Trophoblast cell (in vitro differentiated cells and primary cell): ENCODE results near the gene CNNM2.

Experiments used
- DNase-seq, 2 donors: peaks; one replicate each; pipeline ENCODE4 v3.0.0-alpha.2; 2016
- H2AFZ ChIP-seq: 2 replicates; pipeline ENCODE4 v1.6.1; 2013; ENCODE audit warnings: low read length, moderate library complexity, mild to moderate bottlenecking; ENCODE audit not compliant: insufficient read depth, poor library complexity
- H2AK5ac ChIP-seq: 2 replicates; pipeline ENCODE4 v1.6.1; 2013; ENCODE audit warnings: mild to moderate bottlenecking, low read length
- H2BK120ac ChIP-seq: 2 replicates; pipeline ENCODE4 v1.6.1; 2013; ENCODE audit warnings: low read length, mild to moderate bottlenecking, moderate library complexity; ENCODE audit not compliant: insufficient read depth, poor library complexity
- H2BK12ac ChIP-seq: 2 replicates; pipeline ENCODE4 v1.6.1; 2013; ENCODE audit warnings: mild to moderate bottlenecking, low read length, moderate library complexity
- H2BK5ac ChIP-seq: 2 replicates; pipeline ENCODE4 v1.6.1; 2013; ENCODE audit warnings: low read length, low read depth, moderate library complexity, mild to moderate bottlenecking; ENCODE audit not compliant: poor library complexity
- H3K14ac ChIP-seq: 2 replicates; pipeline ENCODE4 v1.6.1; 2013; ENCODE audit warnings: mild to moderate bottlenecking, low read length
- H3K18ac ChIP-seq: 2 replicates; pipeline ENCODE4 v1.6.1; 2013; ENCODE audit warnings: mild to moderate bottlenecking, low read length
- H3K23ac ChIP-seq: 2 replicates; pipeline ENCODE4 v1.6.1; 2013; ENCODE audit warnings: low read length
- H3K27ac ChIP-seq: 2 replicates; pipeline ENCODE4 v1.5.1; 2013; ENCODE audit warnings: low read depth, mild to moderate bottlenecking, inconsistent platforms, low read length, moderate library complexity
- H3K27me3 ChIP-seq: 2 replicates; pipeline ENCODE4 v1.6.1; 2013; ENCODE audit warnings: inconsistent platforms, mild to moderate bottlenecking, low read length, moderate library complexity; ENCODE audit not compliant: insufficient read depth
- H3K36me3 ChIP-seq, 2 experiments: 1 replicate in 1 of 2; 2 replicates in 1 of 2; pipeline ENCODE4 v1.6.1; 2013; ENCODE audit warnings: low read length in 2 of 2, mild to moderate bottlenecking in 2 of 2, moderate library complexity in 1 of 2; ENCODE audit not compliant: insufficient read depth in 2 of 2, control insufficient read depth in 1 of 2
- H3K4ac ChIP-seq: 2 replicates; pipeline ENCODE4 v1.6.1; 2013; ENCODE audit warnings: low read depth, mild to moderate bottlenecking, low read length, moderate library complexity
- H3K4me1 ChIP-seq, 2 experiments: 1 replicate in 1 of 2; 2 replicates in 1 of 2; pipeline ENCODE4 v1.6.1; 2013; ENCODE audit warnings: low read length in 2 of 2, mild to moderate bottlenecking in 2 of 2, moderate library complexity in 1 of 2; ENCODE audit not compliant: insufficient read depth in 2 of 2, control insufficient read depth in 1 of 2
- H3K4me2 ChIP-seq: 2 replicates; pipeline ENCODE4 v1.6.1; 2013; ENCODE audit warnings: inconsistent platforms, mild to moderate bottlenecking, low read length, moderate library complexity
- H3K4me3 ChIP-seq: 2 replicates; pipeline ENCODE4 v1.5.1; 2013; ENCODE audit warnings: mild to moderate bottlenecking, low read depth, low read length, inconsistent platforms
- H3K79me1 ChIP-seq: one replicate; pipeline ENCODE4 v1.6.1; 2013; ENCODE audit warnings: low read length
- H3K79me2 ChIP-seq: 2 replicates; pipeline ENCODE4 v1.6.1; 2013; ENCODE audit warnings: low read length, mild to moderate bottlenecking; ENCODE audit not compliant: control insufficient read depth, insufficient read depth, poor library complexity
- H3K9ac ChIP-seq: 2 replicates; pipeline ENCODE4 v1.6.1; 2013; ENCODE audit warnings: mild to moderate bottlenecking, low read length
- H3K9me3 ChIP-seq: 2 replicates; pipeline ENCODE4 v1.6.1; 2013; ENCODE audit warnings: low read depth, mild to moderate bottlenecking, control low read depth, inconsistent platforms, low read length; ENCODE audit not compliant: insufficient read depth
- H4K12ac ChIP-seq: 2 replicates; pipeline ENCODE4 v1.6.1; 2013; ENCODE audit warnings: low read depth, mild to moderate bottlenecking, low read length, moderate library complexity
- H4K8ac ChIP-seq: 2 replicates; pipeline ENCODE4 v1.6.1; 2013; ENCODE audit warnings: low read depth, mild to moderate bottlenecking, low read length, moderate library complexity
- H4K91ac ChIP-seq: one replicate; pipeline ENCODE4 v1.6.1; 2013; ENCODE audit warnings: low read depth, mild to moderate bottlenecking, low read length, moderate library complexity
- WGBS: extraction: QIAGEN DNeasy Blood & Tissue Kit; methylation state at CpG from one replicate; pipeline ENCODE4 v1.1.7; 2013; ENCODE audit warnings: missing lambda C conversion rate; ENCODE audit not compliant: insufficient read length, insufficient coverage; ENCODE audit errors: extremely low coverage; 5-methylcytosine and 5-hydroxymethylcytosine counted together

CNNM2 gene

DNA sequence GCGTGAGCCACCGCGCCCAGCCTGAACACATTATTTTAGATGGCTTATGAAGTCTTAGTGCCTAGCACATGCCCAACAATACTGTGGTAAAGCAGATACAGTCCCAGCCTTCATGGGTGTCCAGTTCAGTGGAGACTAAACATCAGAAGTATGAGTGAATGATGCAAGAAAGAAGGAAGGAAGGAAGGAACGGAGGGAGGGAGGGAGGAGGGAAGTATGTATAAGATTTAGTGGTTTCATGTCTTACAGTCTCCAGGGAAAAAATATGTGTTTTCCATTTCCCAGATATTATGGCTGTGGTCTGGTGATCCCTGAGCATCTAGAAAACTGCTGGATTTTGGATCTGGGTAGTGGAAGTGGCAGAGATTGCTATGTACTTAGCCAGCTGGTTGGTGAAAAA lies 45.9 kb upstream of the CNNM2 start:
- Histone ChIP-seq H2AFZ (no peak overlapping the region), H4K12ac (no peak overlapping the region), H3K4ac (no peak overlapping the region), H2BK5ac (no peak overlapping the region), H2BK120ac (no peak overlapping the region), H2BK12ac (no peak overlapping the region), H2AK5ac (no peak overlapping the region), H3K18ac (no peak overlapping the region), H3K4me1 (peaks cover 5% of the 10 kb centered on the region in 2 experiments), H3K27ac (no peak overlapping the region), H3K23ac (no peak overlapping the region), H3K36me3 (no peaks in the 10 kb centered on the region), H3K4me2 (no peak overlapping the region), H3K9me3 (no peaks in the 10 kb centered on the region), H4K91ac (no peak overlapping the region), H3K27me3 (no peaks in the 10 kb centered on the region), H3K79me2 (peaks cover 2% of the 10 kb centered on the region), H3K9ac (no peak overlapping the region), H3K14ac (no peak overlapping the region), H3K79me1 (peaks cover 5% of the 10 kb centered on the region), H4K8ac (no peak overlapping the region), H3K4me3 (no peak overlapping the region)
- DNase-seq, result no peak
- WGBS, result 100% methylated on average over 1 of the region's 4 CpGs

DNA sequence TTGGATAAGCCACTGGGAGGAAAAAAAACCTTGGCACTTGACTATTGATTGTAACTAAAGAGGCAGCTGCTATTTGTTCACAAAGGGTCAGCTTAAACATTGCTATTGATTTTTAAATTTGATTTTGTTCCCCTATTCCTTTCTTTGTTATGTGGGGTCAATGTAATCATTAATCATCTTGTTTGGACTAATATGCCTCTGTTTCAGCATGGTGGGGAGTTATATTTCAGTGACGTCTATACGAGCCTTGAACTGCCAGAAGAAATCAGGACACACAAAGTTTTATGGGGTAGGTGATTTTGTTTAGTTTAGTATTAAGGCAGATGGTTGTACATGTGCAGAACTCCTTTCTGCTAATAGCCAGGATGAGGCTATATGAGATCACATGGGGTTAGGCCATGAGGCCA lies 41.3 kb upstream of the CNNM2 start:
- Histone ChIP-seq H3K27ac (no peak overlapping the region), H3K36me3 (no peaks in the 10 kb centered on the region), H3K27me3 (no peaks in the 10 kb centered on the region), H3K4me1 (no peaks in the 10 kb centered on the region), H3K4me3 (no peak overlapping the region), H3K79me1 (no peaks in the 10 kb centered on the region), H2BK5ac (no peak overlapping the region), H3K23ac (no peak overlapping the region), H3K4me2 (no peak overlapping the region), H2AFZ (no peak overlapping the region), H3K18ac (no peak overlapping the region), H3K14ac (no peak overlapping the region), H2AK5ac (no peak overlapping the region), H4K91ac (no peak overlapping the region), H3K4ac (no peak overlapping the region), H2BK120ac (no peak overlapping the region), H3K9ac (no peak overlapping the region), H3K9me3 (no peaks in the 10 kb centered on the region), H3K79me2 (no peaks in the 10 kb centered on the region), H4K8ac (no peak overlapping the region), H2BK12ac (no peak overlapping the region), H4K12ac (no peak overlapping the region)
- no peak for DNase-seq
- WGBS, result no CpG with 5 or more reads among the region's 2 CpGs

GRCh38 chr10:102878629-102879028 lies 39.5 kb upstream of the CNNM2 start:
- no peak overlapping the region for H3K14ac ChIP-seq
- no peaks in the 10 kb centered on the region for H3K36me3 ChIP-seq
- WGBS, result no CpG with 5 or more reads among the region's 4 CpGs
- no peak overlapping the region for H3K18ac ChIP-seq
- no peaks in the 10 kb centered on the region for H3K79me2 ChIP-seq
- H4K91ac ChIP-seq, result no peak overlapping the region
- H2BK5ac ChIP-seq, result no peak overlapping the region
- H2BK120ac ChIP-seq, result no peak overlapping the region
- H4K12ac ChIP-seq, result no peak overlapping the region
- H3K4ac ChIP-seq, result no peak overlapping the region
- H3K4me2 ChIP-seq, result no peak overlapping the region
- no peaks in the 10 kb centered on the region for H3K4me1 ChIP-seq
- no peaks in the 10 kb centered on the region for H3K79me1 ChIP-seq
- no peak for DNase-seq
- H2AFZ ChIP-seq, result no peak overlapping the region
- no peak overlapping the region for H2AK5ac ChIP-seq
- no peak overlapping the region for H3K9ac ChIP-seq
- no peak overlapping the region for H4K8ac ChIP-seq
- no peak overlapping the region for H2BK12ac ChIP-seq
- no peak overlapping the region for H3K23ac ChIP-seq
- H3K9me3 ChIP-seq, result no peaks in the 10 kb centered on the region
- H3K4me3 ChIP-seq, result no peak overlapping the region
- H3K27me3 ChIP-seq, result no peaks in the 10 kb centered on the region
- no peak overlapping the region for H3K27ac ChIP-seq

GRCh38 chr10:102880256-102880655 lies 37.8 kb upstream of the CNNM2 start:
- Histone ChIP-seq H3K27ac (no peak overlapping the region), H2AFZ (no peak overlapping the region), H2BK12ac (no peak overlapping the region), H3K14ac (no peak overlapping the region), H3K4me3 (no peak overlapping the region), H3K27me3 (no peaks in the 10 kb centered on the region), H3K4ac (no peak overlapping the region), H3K79me1 (no peaks in the 10 kb centered on the region), H3K9ac (no peak overlapping the region), H3K4me2 (no peak overlapping the region), H3K18ac (no peak overlapping the region), H3K9me3 (no peaks in the 10 kb centered on the region), H3K36me3 (no peaks in the 10 kb centered on the region), H2AK5ac (no peak overlapping the region), H3K23ac (no peak overlapping the region), H3K79me2 (no peaks in the 10 kb centered on the region), H4K12ac (no peak overlapping the region), H2BK120ac (no peak overlapping the region), H3K4me1 (no peaks in the 10 kb centered on the region), H4K91ac (no peak overlapping the region), H2BK5ac (no peak overlapping the region), H4K8ac (no peak overlapping the region)
- no peak for DNase-seq
- WGBS, result no CpG with 5 or more reads among the region's 2 CpGs
